Effector memory CD4-positive, alpha-beta T cell (primary cell): ENCODE results near the gene GK.
"Not testable (repeated sequence)": the region's sequence is repeated elsewhere in the genome, so short reads cannot be mapped to it uniquely, and the experiment has no call there.

Experiments used
- DNase-seq, 3 donors: peaks; one replicate each; pipeline ENCODE4 v3.0.0-alpha.2; 2020
- H3K27ac ChIP-seq: 2 replicates; pipeline ENCODE4 v1.7.0; 2013; ENCODE audit warnings: mild to moderate bottlenecking, low read length, moderate library complexity; ENCODE audit not compliant: insufficient read depth, poor library complexity, severe bottlenecking
- H3K27me3 ChIP-seq: replicated peaks from 2 replicates; pipeline ENCODE4 v1.7.0; 2013; ENCODE audit warnings: mild to moderate bottlenecking, low read length; ENCODE audit not compliant: insufficient read depth, control insufficient read depth, poor library complexity, severe bottlenecking
- H3K36me3 ChIP-seq: 2 replicates; pipeline ENCODE4 v1.7.0; 2013; ENCODE audit warnings: mild to moderate bottlenecking, low read length, moderate library complexity; ENCODE audit not compliant: control insufficient read depth, insufficient read depth
- H3K4me1 ChIP-seq: 2 replicates; pipeline ENCODE4 v1.7.0; 2013; ENCODE audit warnings: low read length, mild to moderate bottlenecking; ENCODE audit not compliant: control insufficient read depth, insufficient read depth, poor library complexity, severe bottlenecking
- H3K4me3 ChIP-seq: 2 replicates; pipeline ENCODE4 v1.7.0; 2013; ENCODE audit warnings: low read length, low read depth, mild to moderate bottlenecking; ENCODE audit not compliant: insufficient read depth, poor library complexity, severe bottlenecking
- H3K9me3 ChIP-seq: 2 replicates; pipeline ENCODE4 v1.7.0; 2013; ENCODE audit warnings: mild to moderate bottlenecking, low read length, moderate library complexity; ENCODE audit not compliant: control insufficient read depth

The GK gene

DNA sequence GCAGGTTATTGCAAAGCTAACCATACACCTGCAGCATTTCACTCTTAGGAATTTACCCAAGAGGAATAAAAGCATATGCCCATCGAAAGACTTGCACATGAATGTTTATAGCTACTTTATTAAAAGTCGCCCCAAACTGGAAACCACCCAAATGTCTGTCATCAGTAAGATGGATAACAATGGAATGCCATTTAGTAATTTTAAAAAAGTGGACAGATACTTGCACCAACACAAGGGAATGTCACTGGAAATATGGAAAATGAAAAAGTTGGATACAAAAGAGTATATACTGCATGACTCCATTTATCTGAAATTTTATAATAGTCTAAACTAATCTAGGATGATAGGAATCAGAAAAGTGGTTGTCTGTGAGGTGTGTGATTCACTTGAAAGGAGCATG lies 12.9 kb downstream of the GK start:
- H3K4me3 ChIP-seq = no peak overlapping the region
- no peak for DNase-seq
- H3K27me3 ChIP-seq = no peaks in the 10 kb centered on the region
- H3K27ac ChIP-seq = no peak overlapping the region
- H3K36me3 ChIP-seq = no peaks in the 10 kb centered on the region
- H3K4me1 ChIP-seq = no peaks in the 10 kb centered on the region
- no peaks in the 10 kb centered on the region for H3K9me3 ChIP-seq

DNA sequence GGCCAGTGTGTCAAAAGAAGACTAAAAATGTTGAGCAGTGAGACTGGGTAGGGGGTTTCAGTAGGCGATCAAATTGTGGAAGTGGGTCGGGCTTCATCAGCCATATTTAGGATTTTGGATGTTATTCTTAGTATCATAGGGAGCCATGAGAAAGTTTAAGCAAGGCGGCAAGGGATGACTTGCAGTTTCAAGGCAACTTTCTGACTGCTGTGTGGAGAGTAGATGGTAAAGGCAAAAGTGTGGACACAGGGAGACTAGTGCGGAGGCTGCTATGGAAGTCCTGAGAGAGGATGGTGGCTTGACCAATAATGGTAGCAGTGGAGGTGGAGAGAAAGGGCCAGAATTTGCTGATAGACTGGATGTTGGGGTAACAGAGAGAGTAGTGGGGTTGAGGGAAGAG lies 15.4 kb downstream of the GK start:
- Histone ChIP-seq H3K4me3 (no peak overlapping the region), H3K27me3 (no peaks in the 10 kb centered on the region), H3K9me3 (no peaks in the 10 kb centered on the region), H3K36me3 (no peaks in the 10 kb centered on the region), H3K4me1 (no peaks in the 10 kb centered on the region), H3K27ac (no peak overlapping the region)
- no peak for DNase-seq

DNA sequence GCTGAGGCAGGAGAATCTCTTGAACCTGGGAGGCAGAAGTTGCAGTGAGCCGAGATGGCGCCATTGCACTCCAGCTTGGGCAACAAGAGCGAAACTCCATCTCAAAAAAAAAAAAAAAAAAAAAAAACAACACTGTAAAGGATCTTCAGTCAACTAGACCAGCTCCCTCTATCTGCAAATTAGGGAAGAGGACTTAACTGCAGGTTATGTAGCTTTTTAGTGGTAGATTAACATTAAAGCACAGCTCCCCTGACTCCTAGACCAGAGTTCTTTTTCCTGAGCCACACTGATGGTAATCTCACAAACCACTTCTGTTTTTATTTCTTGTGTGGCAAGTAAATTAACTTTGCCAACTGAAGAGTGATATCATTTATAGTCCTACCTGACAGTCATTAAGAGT lies 18.0 kb downstream of the GK start:
- not testable (repeated sequence) for H3K36me3 ChIP-seq, H3K4me1 ChIP-seq, H3K9me3 ChIP-seq, H3K4me3 ChIP-seq, H3K27ac ChIP-seq, DNase-seq, H3K27me3 ChIP-seq

DNA sequence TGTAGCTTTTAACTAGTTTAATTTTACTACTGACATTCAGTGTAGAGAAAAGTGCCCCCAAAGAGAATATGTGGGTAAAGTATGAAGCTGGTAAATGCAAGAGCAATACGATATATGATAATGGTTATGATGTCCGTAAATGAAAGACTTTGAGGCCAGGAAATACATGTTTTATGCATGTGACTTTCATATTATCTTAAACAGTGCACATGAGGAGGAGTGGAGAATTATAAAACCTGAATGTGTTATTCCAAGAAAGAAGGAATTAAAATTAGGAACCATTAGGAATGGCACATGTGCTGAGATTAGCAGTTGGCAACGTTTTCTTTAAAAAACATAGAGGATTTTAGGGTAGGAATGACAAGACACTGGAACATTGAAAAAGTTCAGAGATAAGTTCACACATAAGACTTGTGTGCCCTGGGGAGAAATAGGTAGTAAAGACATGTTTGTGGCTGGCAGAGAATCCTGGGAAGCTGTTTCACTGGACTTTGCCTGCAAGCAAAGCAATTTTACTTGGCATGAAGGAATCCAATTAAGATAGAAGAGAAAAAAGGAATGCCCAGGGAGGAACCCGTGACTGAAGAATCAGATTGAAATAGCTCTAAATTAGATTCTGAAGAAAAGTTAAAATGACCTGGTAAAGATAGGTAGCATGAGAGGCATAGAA lies 20.0 kb downstream of the GK start:
- no peaks in the 10 kb centered on the region for H3K27me3 ChIP-seq
- H3K4me3 ChIP-seq = no peak overlapping the region
- H3K36me3 ChIP-seq = no peaks in the 10 kb centered on the region
- no peak for DNase-seq
- no peaks in the 10 kb centered on the region for H3K4me1 ChIP-seq
- H3K27ac ChIP-seq = no peak overlapping the region
- H3K9me3 ChIP-seq = no peaks in the 10 kb centered on the region

DNA sequence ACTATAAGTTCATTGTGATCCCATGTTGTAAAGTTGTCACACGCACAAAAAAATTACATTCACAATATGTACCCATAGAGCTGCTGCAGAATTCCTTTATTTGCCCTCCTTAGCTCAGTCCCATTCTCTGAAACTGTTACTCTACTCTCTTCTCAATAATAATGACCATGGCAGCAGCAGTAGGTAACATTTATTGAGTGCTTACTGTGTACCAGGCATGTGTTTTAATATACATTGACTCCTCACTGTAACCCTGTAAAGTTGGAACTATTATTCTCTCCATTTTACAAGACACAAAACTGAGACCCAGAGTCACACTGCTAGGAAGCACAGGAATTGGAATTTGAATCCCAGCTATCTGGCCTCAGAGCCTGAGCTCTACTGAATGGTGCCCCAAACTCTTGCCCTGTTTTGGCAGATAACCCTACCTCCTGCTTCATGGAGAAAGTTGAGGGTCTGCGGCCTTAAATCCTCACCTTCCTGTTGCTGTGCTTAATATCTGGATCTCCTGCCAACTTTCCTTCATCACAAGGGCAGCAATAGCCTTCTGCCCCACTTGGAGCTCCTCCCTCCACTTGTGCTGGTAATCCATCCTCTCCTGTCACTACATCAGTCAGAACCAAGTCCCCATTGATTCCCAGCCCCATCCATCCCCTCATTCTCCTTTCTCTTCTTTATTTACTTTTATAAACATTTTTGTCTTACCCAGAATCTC lies 20.8 kb downstream of the GK start:
- no peak overlapping the region for H3K4me3 ChIP-seq
- no peaks in the 10 kb centered on the region for H3K27me3 ChIP-seq
- no peaks in the 10 kb centered on the region for H3K36me3 ChIP-seq
- no peaks in the 10 kb centered on the region for H3K4me1 ChIP-seq
- DNase-seq = no peak
- no peaks in the 10 kb centered on the region for H3K9me3 ChIP-seq
- H3K27ac ChIP-seq = no peak overlapping the region

DNA sequence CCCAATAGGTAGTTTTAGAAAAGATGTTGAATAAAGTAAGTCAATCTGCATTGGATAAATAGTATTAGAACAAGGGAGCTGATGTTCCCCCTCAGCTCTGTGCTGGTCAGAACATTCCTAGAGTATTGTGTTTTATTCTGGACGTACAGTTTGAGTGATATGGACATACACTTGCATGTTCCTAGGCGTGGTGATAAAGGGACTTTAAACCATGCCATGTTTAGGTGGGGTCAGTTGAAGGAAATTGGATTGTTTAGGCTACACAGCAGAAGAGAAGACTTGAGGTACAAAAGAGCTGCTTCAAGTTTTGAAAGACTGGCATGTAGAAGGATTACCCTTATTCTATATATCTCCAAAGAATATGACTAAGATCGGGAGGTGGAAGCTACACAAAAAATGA lies 21.6 kb downstream of the GK start:
- H3K27ac ChIP-seq = no peak overlapping the region
- H3K36me3 ChIP-seq = no peaks in the 10 kb centered on the region
- H3K9me3 ChIP-seq = no peaks in the 10 kb centered on the region
- H3K27me3 ChIP-seq = no peaks in the 10 kb centered on the region
- DNase-seq = no peak
- no peaks in the 10 kb centered on the region for H3K4me1 ChIP-seq
- no peak overlapping the region for H3K4me3 ChIP-seq

DNA sequence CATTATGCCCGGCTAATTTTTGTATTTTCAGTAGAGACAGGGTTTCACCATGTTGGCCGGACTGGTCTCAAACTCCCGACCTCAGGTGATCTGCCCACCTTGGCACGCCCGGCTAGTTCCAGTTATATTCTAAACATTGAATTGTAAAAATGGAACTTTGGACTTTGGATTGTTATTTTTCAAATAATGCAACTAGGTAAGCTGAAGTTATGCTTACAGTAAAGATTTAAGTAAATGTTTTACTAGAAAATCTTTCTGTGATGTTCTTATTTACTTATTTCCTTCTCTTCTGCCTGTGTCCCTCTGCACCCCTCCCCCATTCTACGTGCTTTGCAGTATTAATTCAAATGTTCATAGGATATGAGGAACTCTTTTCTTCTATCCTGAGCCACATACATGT lies 26.1 kb downstream of the GK start:
- H3K4me3 ChIP-seq = no peak overlapping the region
- no peaks in the 10 kb centered on the region for H3K27me3 ChIP-seq
- H3K4me1 ChIP-seq = no peaks in the 10 kb centered on the region
- H3K9me3 ChIP-seq = no peaks in the 10 kb centered on the region
- no peak overlapping the region for H3K27ac ChIP-seq
- H3K36me3 ChIP-seq = no peaks in the 10 kb centered on the region
- DNase-seq = no peak

DNA sequence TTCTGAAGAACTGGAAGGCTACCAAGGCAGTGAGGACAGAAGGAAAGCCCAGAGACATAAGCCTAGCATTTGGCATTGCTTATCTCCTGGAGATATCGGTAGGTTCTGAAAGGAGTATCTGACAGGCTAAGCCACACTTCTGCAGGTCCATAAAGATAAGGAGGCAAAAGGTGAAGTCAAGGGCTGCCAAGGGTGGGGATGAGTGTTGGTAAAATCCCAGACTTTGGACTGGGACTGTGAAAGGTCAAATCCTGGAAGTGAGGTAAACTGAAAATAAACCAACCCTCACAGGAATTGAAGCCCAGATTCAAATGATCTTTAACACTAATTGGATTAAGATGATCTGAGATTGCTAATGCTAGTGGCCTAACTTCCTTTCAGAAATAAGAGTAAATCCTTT lies 27.4 kb downstream of the GK start:
- no peaks in the 10 kb centered on the region for H3K36me3 ChIP-seq
- H3K9me3 ChIP-seq = no peaks in the 10 kb centered on the region
- no peak overlapping the region for H3K4me3 ChIP-seq
- no peak for DNase-seq
- H3K27ac ChIP-seq = no peak overlapping the region
- no peaks in the 10 kb centered on the region for H3K4me1 ChIP-seq
- H3K27me3 ChIP-seq = no peaks in the 10 kb centered on the region

DNA sequence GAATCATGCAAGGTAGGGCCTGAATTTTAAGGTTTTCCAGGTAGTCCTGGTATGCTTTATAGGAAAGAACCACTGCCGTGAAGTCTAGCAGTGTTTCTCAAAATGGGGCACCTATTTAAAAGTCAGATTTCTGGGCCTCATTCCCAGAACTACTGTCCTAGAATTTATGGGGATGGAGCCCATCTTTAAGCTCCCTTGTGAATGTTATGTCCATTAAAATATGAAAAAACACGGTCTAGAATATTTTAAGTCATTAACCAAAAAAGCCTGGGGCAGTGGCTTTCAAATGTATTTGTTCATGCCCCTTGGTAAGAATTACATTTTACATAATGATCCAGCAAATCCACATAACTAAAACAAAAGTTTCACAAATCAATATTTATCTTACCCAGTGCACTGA lies 35.4 kb downstream of the GK start:
- Histone ChIP-seq H3K36me3 (no peaks in the 10 kb centered on the region), H3K4me3 (no peak overlapping the region)

DNA sequence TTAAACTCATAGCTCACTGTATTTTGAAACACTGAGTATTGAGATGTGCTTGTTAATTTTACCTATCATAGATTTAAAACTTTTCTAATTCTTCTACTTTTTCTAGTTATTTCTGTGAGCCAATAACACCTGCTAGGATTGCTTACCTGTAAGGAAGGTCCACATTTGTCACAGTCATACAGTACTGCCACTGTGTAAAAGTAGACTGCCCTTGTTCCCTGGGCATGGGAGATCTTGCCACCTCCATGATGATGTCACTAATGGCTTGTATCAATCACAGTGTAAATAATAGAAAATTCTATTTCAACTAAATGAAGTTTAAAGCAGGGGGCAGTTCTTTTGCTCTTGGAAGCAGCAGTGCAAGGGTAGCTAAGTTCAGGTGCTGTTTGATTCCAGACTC lies 35.9 kb downstream of the GK start:
- Histone ChIP-seq H3K4me3 (no peak overlapping the region), H3K27me3 (no peaks in the 10 kb centered on the region), H3K4me1 (no peaks in the 10 kb centered on the region), H3K9me3 (no peaks in the 10 kb centered on the region), H3K36me3 (no peaks in the 10 kb centered on the region), H3K27ac (no peak overlapping the region)
- no peak for DNase-seq

More for the DNA sequence above, 35.4 kb downstream of the GK start:
- Histone ChIP-seq H3K4me1 (no peaks in the 10 kb centered on the region), H3K27ac (no peak overlapping the region), H3K27me3 (no peaks in the 10 kb centered on the region), H3K9me3 (no peaks in the 10 kb centered on the region)
- DNase-seq = no peak
